ENCODE data around the gene MLH1.
"Not testable (repeated sequence)": the region's sequence is repeated elsewhere in the genome, so short reads cannot be mapped to it uniquely, and the experiment has no call there.

Gene MLH1

GRCh38 chr3:37039161-37039846, 46.0 kb downstream of the MLH1 start:
- no peak for DNase-seq (ENCODE audit: low read depth)

GRCh38 chr3:37040231-37040630, 46.9 kb downstream of the MLH1 start:
- DNase-seq (ENCODE audit: low read depth) = no peak

GRCh38 chr3:37041546-37042195, 48.4 kb downstream of the MLH1 start:
- no peak for DNase-seq (ENCODE audit: low read depth)

GRCh38 chr3:37042712-37043111, 49.4 kb downstream of the MLH1 start:
- not testable (repeated sequence) for DNase-seq (ENCODE audit: low read depth)

GRCh38 chr3:37050282-37050681, 57.0 kb downstream of the MLH1 start:
- no peak for DNase-seq (ENCODE audit: low read depth)

- DNase-seq (ENCODE audit: low read depth) = no peak
Measured at GRCh38 chr3:37052860-37053259, 59.5 kb downstream of the MLH1 start.

GRCh38 chr3:37053337-37053736, 60.0 kb downstream of the MLH1 start:
- no peak for DNase-seq (ENCODE audit: low read depth)

- DNase-seq (ENCODE audit: low read depth) = no peak
Measured at GRCh38 chr3:37053753-37054152, 60.4 kb downstream of the MLH1 start.

GRCh38 chr3:37054370-37054769, 61.1 kb downstream of the MLH1 start:
- no peak for DNase-seq (ENCODE audit: low read depth)

GRCh38 chr3:37055077-37055476, 61.8 kb downstream of the MLH1 start:
- DNase-seq (ENCODE audit: low read depth) = not testable (repeated sequence)

- no peak for DNase-seq (ENCODE audit: low read depth)
Measured at GRCh38 chr3:37056826-37057225, 63.5 kb downstream of the MLH1 start.

- DNase-seq (ENCODE audit: low read depth) = no peak
Measured at GRCh38 chr3:37058117-37058516, 64.8 kb downstream of the MLH1 start.

- no peak for DNase-seq (ENCODE audit: low read depth)
Measured at GRCh38 chr3:37064747-37065146, 71.4 kb downstream of the MLH1 start.

GRCh38 chr3:37067577-37067976, 74.3 kb downstream of the MLH1 start:
- no peak for DNase-seq (ENCODE audit: low read depth)

GRCh38 chr3:37068031-37068430, 74.7 kb downstream of the MLH1 start:
- no peak for DNase-seq (ENCODE audit: low read depth)

- no peak for DNase-seq (ENCODE audit: low read depth)
Measured at GRCh38 chr3:37071921-37072320, 78.6 kb downstream of the MLH1 start.

- DNase-seq (ENCODE audit: low read depth) = no peak
Measured at GRCh38 chr3:37072892-37073291, 79.6 kb downstream of the MLH1 start.

- DNase-seq (ENCODE audit: low read depth) = no peak
Measured at GRCh38 chr3:37074178-37074577, 80.9 kb downstream of the MLH1 start.

GRCh38 chr3:37075955-37076354, 82.6 kb downstream of the MLH1 start:
- DNase-seq (ENCODE audit: low read depth) = no peak

- DNase-seq (ENCODE audit: low read depth) = no peak
Measured at GRCh38 chr3:37082317-37082716, 89.0 kb downstream of the MLH1 start.

- DNase-seq (ENCODE audit: low read depth) = no peak
Measured at GRCh38 chr3:37086918-37087317, 93.6 kb downstream of the MLH1 start.

- DNase-seq (ENCODE audit: low read depth) = no peak
Measured at GRCh38 chr3:37087870-37088269, 94.6 kb downstream of the MLH1 start.

GRCh38 chr3:37092484-37092883, 99.2 kb downstream of the MLH1 start:
- DNase-seq (ENCODE audit: low read depth) = no peak

GRCh38 chr3:37093481-37093880, 100.2 kb downstream of the MLH1 start:
- DNase-seq (ENCODE audit: low read depth) = no peak
